Liver (tissue), 9 donors: ENCODE results near the gene ARL11. TPM values are rescaled to one million over a fixed set of nuclear protein-coding genes. Genes with fewer than 3 reads are reported as not detected.

Experiments used
- DNase-seq: peaks from one replicate; pipeline ENCODE4 v3.0.0-alpha.2; 2017; ENCODE audit warnings: low spot score
- H3K27ac ChIP-seq, 2 donors: one replicate each; pipeline ENCODE4 v1.7.0; 2013; ENCODE audit warnings: inconsistent platforms in 2 of 2, low read length in 2 of 2, control low read depth in 1 of 2, low read depth in 1 of 2, mild to moderate bottlenecking in 1 of 2
- H3K27me3 ChIP-seq, 4 donors: one replicate each; pipeline versions ENCODE4 v1.6.1 to v1.7.0; 2013; ENCODE audit warnings: low read length in 3 of 4, inconsistent platforms in 1 of 4, mild to moderate bottlenecking in 1 of 4, moderate library complexity in 1 of 4; ENCODE audit not compliant: control insufficient read depth in 4 of 4, insufficient read depth in 4 of 4
- H3K36me3 ChIP-seq, 4 donors: one replicate each; pipeline versions ENCODE4 v1.6.1 to v1.7.0; 2013; ENCODE audit warnings: low read length in 3 of 4, mild to moderate bottlenecking in 3 of 4, low read depth in 1 of 4, moderate library complexity in 1 of 4; ENCODE audit not compliant: control insufficient read depth in 4 of 4, insufficient read depth in 3 of 4
- H3K4me1 ChIP-seq, 4 donors: one replicate each; pipeline versions ENCODE4 v1.6.1 to v1.7.0; 2013; ENCODE audit warnings: low read length in 3 of 4, mild to moderate bottlenecking in 3 of 4, moderate library complexity in 1 of 4; ENCODE audit not compliant: control insufficient read depth in 4 of 4, insufficient read depth in 4 of 4
- H3K4me3 ChIP-seq, 3 donors: one replicate each; pipeline versions ENCODE4 v1.6.1 to v1.7.0; 2013; ENCODE audit warnings: low read length in 3 of 3, control low read depth in 1 of 3, low read depth in 1 of 3, mild to moderate bottlenecking in 1 of 3
- H3K9ac ChIP-seq, 2 donors: one replicate each; pipeline ENCODE4 v1.7.0; 2013; ENCODE audit warnings: low read length in 2 of 2, mild to moderate bottlenecking in 2 of 2, moderate library complexity in 2 of 2, control low read depth in 1 of 2, low read depth in 1 of 2
- H3K9me3 ChIP-seq, 4 donors: one replicate each; pipeline versions ENCODE4 v1.6.1 to v1.7.0; 2013; ENCODE audit warnings: low read length in 3 of 4; ENCODE audit not compliant: control insufficient read depth in 4 of 4
- ATF3 ChIP-seq: IDR thresholded peaks from 2 replicates; pipeline ENCODE4 v1.6.1; 2016; ENCODE audit warnings: antibody characterized with exemption
- CTCF ChIP-seq: fragments of 150-350 bp; IDR thresholded peaks from 2 replicates; pipeline ENCODE4 v1.5.1; 2017; ENCODE audit warnings: improper control_type of control experiment, low read depth, low read length; ENCODE audit not compliant: missing input control
- EGR1 ChIP-seq, 2 donors: IDR thresholded peaks; 2 replicates each; pipeline ENCODE4 v1.6.1; 2016 to 2018; ENCODE audit warnings: antibody characterized with exemption in 2 of 2, low read depth in 2 of 2
- FOXA2 ChIP-seq: IDR thresholded peaks from 2 replicates; pipeline ENCODE4 v1.6.1; 2016; ENCODE audit warnings: antibody characterized with exemption
- GABPA ChIP-seq, 2 donors: IDR thresholded peaks in 1 of 2; conservative IDR thresholded peaks in 1 of 2; 2 replicates each; pipeline ENCODE4 v1.6.1; 2016; ENCODE audit warnings: antibody characterized with exemption in 2 of 2, mild to moderate bottlenecking in 1 of 2, moderate library complexity in 1 of 2
- HNF4G ChIP-seq: IDR thresholded peaks from 2 replicates; pipeline ENCODE4 v1.6.1; 2016; ENCODE audit warnings: antibody characterized with exemption
- MAX ChIP-seq: IDR thresholded peaks from 2 replicates; pipeline ENCODE4 v1.6.1; 2016; ENCODE audit warnings: antibody characterized with exemption
- SP1 ChIP-seq: IDR thresholded peaks from 2 replicates; pipeline ENCODE4 v1.6.1; 2018; ENCODE audit warnings: antibody characterized with exemption, mild to moderate bottlenecking
- TAF1 ChIP-seq: conservative IDR thresholded peaks from 2 replicates; pipeline ENCODE4 v1.6.1; 2016; ENCODE audit warnings: antibody characterized with exemption, mild to moderate bottlenecking
- ZBTB33 ChIP-seq: IDR thresholded peaks from 2 replicates; pipeline ENCODE4 v1.6.1; 2016; ENCODE audit warnings: antibody characterized with exemption
- WGBS: extraction: QIAGEN DNeasy Blood & Tissue Kit; methylation state at CpG from one replicate; pipeline ENCODE4 v1.1.7; 2013; 5-methylcytosine and 5-hydroxymethylcytosine counted together
- polyA plus RNA-seq, 2 donors: library from polyadenylated mRNA; stranded (reverse) in 1 of 2; unstranded in 1 of 2; fragments of 200-250 nt in 1 of 2; fragments of >200 nt in 1 of 2; fragmentation: Nextera tagmentation in 1 of 2; extraction: Ambion mirVana in 1 of 2; gene quantifications; one replicate each; pipeline versions ENCODE4 v1.2.1 to v1.2.3, GENCODE V29; 2013 to 2015
- total RNA-seq, 2 donors: library from RNA; depleted of rRNA; stranded (reverse); fragments of >200 nt; gene quantifications; one replicate each; pipeline ENCODE4 v1.2.3, GENCODE V29; 2014
- donor health status: healthy.
- donor health status: healthy.
- donor health status: healthy.
- donor health status: healthy.
- donor health status: healthy.

The ARL11 gene
- total and polyA plus RNA-seq, 4 donors = 0.11 to 1.5 (median 0.59) TPM

- no peaks in the 10 kb centered on the region for H3K27me3 ChIP-seq
- 95% methylated on average over 3 of the region's 3 CpGs for WGBS
- no peak overlapping the region for H3K27ac ChIP-seq
- no peaks in the 10 kb centered on the region for H3K36me3 ChIP-seq
- no peak overlapping the region for H3K4me3 ChIP-seq
- H3K9me3 ChIP-seq = no peaks in the 10 kb centered on the region
- TF ChIP-seq TAF1 (no peak), ATF3 (no peak), CTCF (no peak), GABPA (IDR thresholded peaks at IDR 0.05 in 1 of 2, conservative IDR thresholded peaks at IDR 0.05 in 1 of 2) (no peak)
- H3K4me1 ChIP-seq = no peaks in the 10 kb centered on the region
- no peak overlapping the region for H3K9ac ChIP-seq
- DNase-seq = no peak
These were observed 11.6 kb upstream of the ARL11 start for GRCh38 chr13:49616676-49617065.

- no peaks in the 10 kb centered on the region for H3K9me3 ChIP-seq
These were observed 8.1 kb upstream of the ARL11 start for GRCh38 chr13:49620170-49620621.

More at GRCh38 chr13:49620170-49620621, 8.1 kb upstream of the ARL11 start:
- no peak for DNase-seq
- TF ChIP-seq SP1 (no peak), EGR1 (IDR thresholded peaks at IDR 0.05; ENCODE audit: low read depth in 2 of 2) (no peak), FOXA2 (no peak), HNF4G (no peak), MAX (no peak), TAF1 (no peak), ATF3 (no peak), ZBTB33 (no peak), GABPA (IDR thresholded peaks at IDR 0.05 in 1 of 2, conservative IDR thresholded peaks at IDR 0.05 in 1 of 2) (no peak)
- 85% methylated on average over 22 of the region's 22 CpGs for WGBS
- Histone ChIP-seq H3K9ac (no peak overlapping the region), H3K4me1 (peaks cover 0 to 7% (median 4%) of the 10 kb centered on the region in 4 donors), H3K27me3 (no peaks in the 10 kb centered on the region), H3K27ac (no peak overlapping the region), H3K4me3 (no peak overlapping the region), H3K36me3 (no peaks in the 10 kb centered on the region)
